ENCODE data around the gene PDE4B.

Gene PDE4B

GRCh38 chr1:65880611-65881010 lies 87.9 kb downstream of the PDE4B start:
- no peak for DNase-seq (ENCODE audit: low read depth in 1 of 2, low spot score in 1 of 2)

GRCh38 chr1:65881067-65881594 lies 88.4 kb downstream of the PDE4B start:
- no peak for DNase-seq (ENCODE audit: low read depth in 1 of 2, low spot score in 1 of 2)

DNA sequence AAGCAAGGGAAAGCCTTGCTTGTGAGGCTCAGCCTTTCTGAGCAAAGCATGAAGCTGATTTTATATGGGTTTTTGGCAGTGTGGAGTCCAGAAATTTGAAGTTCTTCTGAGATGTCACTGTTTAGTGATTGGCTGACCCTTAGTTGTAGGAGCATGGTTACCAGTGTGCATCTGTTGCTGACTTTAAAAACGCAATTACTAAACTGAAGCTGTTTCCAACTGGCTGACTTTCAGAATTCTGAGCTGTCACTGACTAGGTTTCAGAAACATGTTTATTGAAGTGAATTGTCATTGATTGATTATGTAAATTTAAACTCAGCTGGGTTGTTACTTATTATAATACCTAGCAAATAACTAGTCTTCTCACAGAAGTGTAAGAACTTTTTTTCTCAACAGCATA lies 89.4 kb downstream of the PDE4B start:
- DNase-seq (ENCODE audit: low read depth in 1 of 2, low spot score in 1 of 2): no peak

GRCh38 chr1:65889441-65889840 lies 96.7 kb downstream of the PDE4B start:
- DNase-seq (ENCODE audit: low read depth in 1 of 2, low spot score in 1 of 2): no peak

- no peak for DNase-seq (ENCODE audit: low read depth in 1 of 2, low spot score in 1 of 2)
Measured at GRCh38 chr1:65890201-65890843, 97.6 kb downstream of the PDE4B start.

DNA sequence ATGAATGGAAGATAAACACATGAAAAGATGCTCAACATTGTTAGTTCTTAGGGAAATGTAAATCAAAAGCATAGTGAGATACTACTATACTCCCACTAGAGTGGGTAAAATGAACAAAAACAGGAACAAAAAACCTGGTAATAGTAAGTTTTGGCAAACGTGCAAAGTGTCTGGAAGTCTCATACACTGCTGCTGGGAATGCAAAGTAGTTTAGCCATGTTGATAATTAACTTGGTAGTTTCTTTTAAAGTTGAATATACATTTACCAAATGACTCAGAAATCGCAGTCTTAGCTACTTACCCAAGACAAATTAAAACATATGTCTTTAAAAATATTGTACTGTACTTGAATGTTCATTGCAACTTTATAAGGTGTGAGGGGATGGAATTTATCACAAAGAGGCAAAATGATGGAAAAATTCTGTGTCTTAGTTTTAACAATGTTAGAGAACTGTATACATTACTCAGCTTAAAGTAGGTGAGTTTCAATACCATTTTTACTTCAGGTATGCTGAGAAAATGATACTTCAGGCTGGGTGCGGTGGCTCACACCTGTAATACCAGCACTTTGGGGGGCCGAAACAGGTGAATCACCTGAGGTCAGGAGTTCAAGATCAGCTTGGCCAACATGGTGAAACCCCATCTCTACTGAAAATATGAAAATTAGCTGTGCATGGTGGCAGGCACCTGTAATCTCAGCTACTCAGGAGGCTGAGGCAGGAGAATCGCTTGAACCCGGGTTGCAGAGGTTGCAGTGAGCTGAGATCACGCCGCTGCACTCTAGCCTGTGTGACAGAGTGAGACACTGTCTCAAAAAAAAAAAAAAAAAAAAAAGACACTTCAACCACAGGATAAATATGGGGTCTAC lies 102.3 kb downstream of the PDE4B start:
- DNase-seq (ENCODE audit: low read depth in 1 of 2, low spot score in 1 of 2): no peak

GRCh38 chr1:65896721-65897120 lies 104.0 kb downstream of the PDE4B start:
- DNase-seq (ENCODE audit: low read depth in 1 of 2, low spot score in 1 of 2): no peak

- no peak for DNase-seq (ENCODE audit: low read depth in 1 of 2, low spot score in 1 of 2)
Measured at GRCh38 chr1:65897485-65897884, 104.8 kb downstream of the PDE4B start.

DNA sequence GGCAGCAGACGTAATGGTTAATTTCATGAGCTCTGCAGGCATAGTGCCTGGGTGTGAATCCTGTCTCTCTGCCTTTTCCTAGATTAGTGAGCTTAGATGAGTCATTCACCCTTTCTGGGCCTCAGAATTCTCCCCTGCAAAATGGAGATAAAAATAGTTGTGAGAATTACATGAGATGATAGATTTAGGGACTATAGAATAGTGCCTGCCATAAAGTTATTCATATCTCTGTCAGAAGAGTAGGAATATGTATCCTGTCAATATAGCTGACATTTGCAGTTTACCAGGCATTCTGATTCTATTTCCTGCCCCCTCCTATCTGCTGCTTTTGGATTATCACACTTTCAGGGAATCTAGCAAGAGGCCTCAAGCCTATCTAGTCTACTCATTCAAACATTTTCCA lies 112.0 kb downstream of the PDE4B start:
- DNase-seq (ENCODE audit: low read depth in 1 of 2, low spot score in 1 of 2): no peak

- DNase-seq (ENCODE audit: low read depth in 1 of 2, low spot score in 1 of 2): no peak
Measured at GRCh38 chr1:65910432-65910831, 117.7 kb downstream of the PDE4B start.

- no peak for DNase-seq (ENCODE audit: low read depth in 1 of 2, low spot score in 1 of 2)
Measured at GRCh38 chr1:65911679-65912078, 119.0 kb downstream of the PDE4B start.

DNA sequence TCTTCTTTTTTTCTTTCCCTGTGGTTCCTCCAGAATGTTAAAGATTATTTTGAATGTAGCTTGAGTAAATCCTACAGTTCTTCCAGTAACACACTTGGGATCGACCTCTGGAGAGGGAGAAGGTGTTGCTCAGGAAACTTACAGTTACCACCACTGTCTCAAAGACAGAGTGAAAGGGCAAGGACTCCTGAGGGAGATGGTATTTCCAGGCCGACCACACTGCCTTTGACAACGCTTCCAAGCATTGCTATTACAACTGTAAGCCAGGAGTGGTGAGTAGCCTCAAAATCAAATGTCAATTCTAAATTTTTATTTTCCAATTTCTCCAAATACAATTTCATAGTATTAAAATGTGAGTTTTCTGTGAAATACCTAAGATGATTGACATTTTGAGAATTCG lies 125.9 kb downstream of the PDE4B start:
- no peak for DNase-seq (ENCODE audit: low read depth in 1 of 2, low spot score in 1 of 2)

GRCh38 chr1:65921446-65921845 lies 128.8 kb downstream of the PDE4B start:
- no peak for DNase-seq (ENCODE audit: low read depth in 1 of 2, low spot score in 1 of 2)

DNA sequence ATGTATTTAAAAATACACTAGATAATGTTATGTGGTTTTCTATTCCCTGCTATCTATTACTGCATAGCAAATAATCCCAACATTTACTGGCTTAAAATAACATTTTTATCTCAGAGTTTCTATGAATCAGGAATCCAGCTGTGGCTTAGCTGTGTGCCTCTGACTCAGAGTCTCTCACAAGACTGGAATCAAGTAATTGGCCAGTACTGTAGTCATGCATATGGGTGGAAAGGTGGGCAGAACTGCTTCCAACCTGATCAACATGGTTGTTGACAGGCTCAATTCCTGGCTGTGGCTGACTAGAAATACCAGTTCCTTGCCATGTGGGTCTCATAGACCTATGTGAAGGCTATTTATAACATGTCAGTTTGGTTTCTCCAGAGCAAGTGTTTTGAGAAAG lies 131.8 kb downstream of the PDE4B start:
- DNase-seq (ENCODE audit: low read depth in 1 of 2, low spot score in 1 of 2): no peak

DNA sequence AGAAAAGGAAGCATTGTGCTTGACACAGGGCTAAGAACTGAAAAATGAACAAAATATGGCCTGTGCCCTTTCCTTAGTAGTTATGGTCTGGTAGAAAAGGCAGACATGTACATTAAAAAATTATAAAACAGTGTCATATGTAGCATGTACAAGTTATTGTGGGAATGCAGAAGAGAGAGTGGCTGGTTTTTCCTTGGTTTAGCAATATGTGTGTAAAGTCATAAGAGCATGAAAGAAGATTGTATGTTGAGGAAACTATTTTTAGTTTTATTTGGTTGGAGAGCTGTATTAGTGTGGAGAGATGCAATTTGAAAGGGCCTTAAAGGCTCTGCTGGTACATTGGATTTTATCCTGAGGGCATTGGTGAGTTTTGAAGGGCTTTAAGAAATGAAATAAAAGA lies 145.8 kb downstream of the PDE4B start:
- no peak for DNase-seq (ENCODE audit: low read depth in 1 of 2, low spot score in 1 of 2)

GRCh38 chr1:65939191-65939590 lies 146.5 kb downstream of the PDE4B start:
- DNase-seq (ENCODE audit: low read depth in 1 of 2, low spot score in 1 of 2): no peak

DNA sequence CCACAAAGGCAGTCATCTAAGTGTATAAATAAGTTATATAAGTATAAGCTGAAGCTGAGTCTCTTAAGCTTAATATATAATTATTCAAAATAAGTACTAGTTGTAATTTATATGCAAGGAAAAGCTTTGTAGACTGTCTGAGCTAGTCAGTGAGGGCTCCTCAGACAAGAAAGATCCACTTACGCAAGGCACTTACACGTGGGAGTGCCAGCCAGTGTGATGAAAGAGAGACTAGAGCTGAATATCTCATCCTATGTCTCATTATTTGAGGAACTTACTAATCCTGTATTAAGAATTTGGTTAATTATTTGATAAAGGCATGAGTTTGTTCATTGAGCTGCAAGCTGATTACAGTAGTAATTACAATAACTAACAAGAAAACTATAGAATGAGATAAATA lies 146.9 kb downstream of the PDE4B start:
- DNase-seq (ENCODE audit: low read depth in 1 of 2, low spot score in 1 of 2): no peak

GRCh38 chr1:65940126-65940525 lies 147.4 kb downstream of the PDE4B start:
- DNase-seq (ENCODE audit: low read depth in 1 of 2, low spot score in 1 of 2): no peak

DNA sequence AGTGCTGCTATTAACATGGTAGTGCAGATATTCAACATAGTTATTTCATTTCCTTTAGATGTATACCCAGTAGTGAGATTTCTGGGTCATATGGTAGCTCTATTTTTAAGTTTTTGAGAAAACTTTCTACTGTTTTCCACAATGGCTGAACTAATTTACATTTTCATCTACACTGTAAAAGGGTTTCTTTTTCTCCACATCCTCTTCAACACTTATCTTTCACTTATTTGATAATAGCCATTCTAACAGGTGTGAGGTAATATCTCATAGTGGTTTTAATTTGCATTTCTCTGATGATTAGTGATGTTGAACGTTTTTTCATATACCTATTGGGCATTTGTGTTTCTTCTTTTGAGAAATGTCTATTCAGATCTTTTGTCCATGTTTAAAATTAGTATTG lies 149.8 kb downstream of the PDE4B start:
- no peak for DNase-seq (ENCODE audit: low read depth in 1 of 2, low spot score in 1 of 2)

GRCh38 chr1:65946376-65946775 lies 153.7 kb downstream of the PDE4B start:
- DNase-seq (ENCODE audit: low read depth in 1 of 2, low spot score in 1 of 2): no peak

GRCh38 chr1:65946960-65947359 lies 154.3 kb downstream of the PDE4B start:
- no peak for DNase-seq (ENCODE audit: low read depth in 1 of 2, low spot score in 1 of 2)

- DNase-seq (ENCODE audit: low read depth in 1 of 2, low spot score in 1 of 2): no peak
Measured at GRCh38 chr1:65948609-65949229, 156.0 kb downstream of the PDE4B start.

Data from activated T-helper 1 cell treated with anti-CD3 and anti-CD28 coated beads, Interleukin-2, amount 50 U/mL, for 16 hours (primary cell).